HCT116 (cell line): ENCODE measurements around the gene ACTN4. TPM values are rescaled to one million over a fixed set of nuclear protein-coding genes. Genes with fewer than 3 reads are reported as not detected.
A peak's percentile ranks its signal among the peaks of the same experiment; 100 is the strongest.

Experiments used
- ATAC-seq: fragments of 200-7000 bp; cut with Tn5 transposase; 2 replicates; pipeline ENCODE4 v1.9.1; 2020; ENCODE audit warnings: mild to moderate bottlenecking, moderate library complexity
- BruUV-seq: library from RNA; stranded (reverse); fragments of 400-500 nt; replicated peaks from 2 replicates; lab custom pipeline; 2021; lab: Mats Ljungman, UMichigan
- CTCF ChIA-PET: fragments of 300-600 bp; sonication (Branson Sonifier 250); formaldehyde crosslinking; loops from one replicate; lab custom pipeline; 2021; ENCODE audit warnings: antibody characterized with exemption; lab: Charles Lee
- POLR2A ChIA-PET: fragments of 300-600, 350-600 bp; sonication (Branson Sonifier 250); formaldehyde crosslinking; loops from one replicate; lab custom pipeline; 2021; ENCODE audit warnings: antibody characterized with exemption; lab: Charles Lee
- RAD21 ChIA-PET, 2 experiments: fragments of 300-600 bp; sonication (Branson Sonifier 250); formaldehyde crosslinking; loops; one replicate each; lab custom pipeline; 2023; ENCODE audit warnings: low total read pairs in 2 of 2; ENCODE audit not compliant: uncharacterized antibody in 2 of 2, unreplicated experiment in 2 of 2, low non-redundant PET in 1 of 2; lab: Charles Lee
- DNase-seq: peaks from one replicate; pipeline ENCODE4 v3.0.0-alpha.2; 2010; ENCODE audit warnings: low read depth, low spot score
- H2AFZ ChIP-seq: fragments of 200-600 bp; shearing (Covaris generic), sonication (generic); 2 replicates; pipeline ENCODE4 v1.6.1; 2017; ENCODE audit warnings: low read depth, mixed run types, mixed read lengths, antibody characterized with exemption, low read length; ENCODE audit not compliant: poor library complexity, severe bottlenecking
- H3K27ac ChIP-seq: 2 replicates; pipeline ENCODE4 v1.5.1; 2012; ENCODE audit warnings: low read depth, low read length
- H3K27me3 ChIP-seq: fragments of 200-600 bp; sonication (generic); 2 replicates; pipeline ENCODE4 v1.6.1; 2016; ENCODE audit warnings: mixed run types, low read length, mixed read lengths; ENCODE audit not compliant: insufficient read depth
- H3K36me3 ChIP-seq, 2 experiments: fragments of 200-500 bp in 1 of 2; fragments of 200-600 bp in 1 of 2; sonication (Bioruptor generic) in 1 of 2; sonication (generic) in 1 of 2; 2 replicates each; pipeline versions ENCODE4 v1.5.1 to v1.6.1; 2014 to 2016; ENCODE audit warnings: low read length in 2 of 2, inconsistent platforms in 1 of 2, mixed read lengths in 1 of 2, mixed run types in 1 of 2; ENCODE audit not compliant: insufficient read depth in 2 of 2, control insufficient read depth in 1 of 2
- H3K4me1 ChIP-seq, 2 experiments: fragments of 200-600 bp in 1 of 2; sonication (generic) in 1 of 2; 2 replicates each; pipeline versions ENCODE4 v1.5.1 to v1.6.1; 2012 to 2017; ENCODE audit warnings: low read length in 2 of 2, inconsistent platforms in 1 of 2, mild to moderate bottlenecking in 1 of 2, mixed read lengths in 1 of 2, mixed run types in 1 of 2, moderate library complexity in 1 of 2; ENCODE audit not compliant: insufficient read depth in 2 of 2, control insufficient read depth in 1 of 2
- H3K4me2 ChIP-seq: fragments of 200-600 bp; sonication (generic); 2 replicates; pipeline ENCODE4 v1.6.1; 2017; ENCODE audit warnings: mixed run types, low read length, mixed read lengths
- H3K4me3 ChIP-seq, 2 experiments: fragments of 200-600 bp in 1 of 2; sonication (generic) in 1 of 2; replicated peaks in 1 of 2; 2 replicates each; pipeline ENCODE4 v1.5.1; 2011 to 2016; ENCODE audit warnings: low read length in 2 of 2, control low read depth in 1 of 2, low read depth in 1 of 2, mild to moderate bottlenecking in 1 of 2, mixed read lengths in 1 of 2, mixed run types in 1 of 2
- H3K79me2 ChIP-seq: fragments of 200-600 bp; sonication (generic); 2 replicates; pipeline ENCODE4 v1.6.1; 2017; ENCODE audit warnings: mild to moderate bottlenecking, mixed run types, low read length, moderate library complexity, mixed read lengths; ENCODE audit not compliant: insufficient read depth
- H3K9ac ChIP-seq: fragments of 200-600 bp; sonication (generic); 2 replicates; pipeline ENCODE4 v1.6.1; 2016; ENCODE audit warnings: low read length, mixed read lengths
- H3K9me2 ChIP-seq: fragments of 200-600 bp; sonication (generic), shearing (Covaris generic); 2 replicates; pipeline ENCODE4 v1.6.1; 2017; ENCODE audit warnings: mixed run types, mild to moderate bottlenecking, moderate library complexity; ENCODE audit not compliant: insufficient read depth
- H3K9me3 ChIP-seq, 2 experiments: fragments of 200-500 bp in 1 of 2; fragments of 200-600 bp in 1 of 2; sonication (Bioruptor generic) in 1 of 2; sonication (generic) in 1 of 2; 2 replicates each; pipeline ENCODE4 v1.6.1; 2014 to 2017; ENCODE audit warnings: low read length in 2 of 2, mixed read lengths in 2 of 2, inconsistent platforms in 1 of 2, low read depth in 1 of 2, mild to moderate bottlenecking in 1 of 2, mixed run types in 1 of 2, moderate library complexity in 1 of 2; ENCODE audit not compliant: control insufficient read depth in 1 of 2, insufficient read depth in 1 of 2
- H4K20me1 ChIP-seq: fragments of 200-600 bp; sonication (generic), shearing (Covaris generic); 2 replicates; pipeline ENCODE4 v1.6.1; 2017; ENCODE audit warnings: mixed run types, mild to moderate bottlenecking, moderate library complexity; ENCODE audit not compliant: insufficient read depth
- CTCF ChIP-seq, 3 experiments: fragments of 200-600 bp in 1 of 3; sonication (generic) in 1 of 3; IDR thresholded peaks in 2 of 3; conservative IDR thresholded peaks in 1 of 3; 2 replicates each; pipeline ENCODE4 v1.5.1; 2012 to 2017; ENCODE audit warnings: low read depth in 2 of 3, low read length in 2 of 3, antibody characterized with exemption in 1 of 3, borderline replicate concordance in 1 of 3, control low read depth in 1 of 3, mild to moderate bottlenecking in 1 of 3, mixed read lengths in 1 of 3, mixed run types in 1 of 3, moderate library complexity in 1 of 3; ENCODE audit not compliant: insufficient read depth in 1 of 3
- EGR1 ChIP-seq: IDR thresholded peaks from 2 replicates; pipeline ENCODE4 v1.6.1; 2012; ENCODE audit warnings: low read depth
- ELF1 ChIP-seq: IDR thresholded peaks from 2 replicates; pipeline ENCODE4 v1.6.1; 2012; ENCODE audit warnings: low read depth, borderline replicate concordance
- EZH2 ChIP-seq: fragments of 200-600 bp; sonication (generic); IDR thresholded peaks from 2 replicates; pipeline ENCODE4 v1.6.1; 2017; ENCODE audit warnings: antibody characterized with exemption, mixed run types
- EZH2phosphoT487 ChIP-seq: fragments of 200-600 bp; IDR thresholded peaks from 2 replicates; pipeline ENCODE4 v1.6.1; 2018; ENCODE audit warnings: antibody characterized with exemption, borderline replicate concordance
- FOSL1 ChIP-seq: IDR thresholded peaks from 2 replicates; pipeline ENCODE4 v1.6.1; 2012; ENCODE audit warnings: low read depth
- JUND ChIP-seq: IDR thresholded peaks from 2 replicates; pipeline ENCODE4 v1.6.1; 2012
- MAX ChIP-seq: IDR thresholded peaks from 2 replicates; pipeline ENCODE4 v1.6.1; 2012
- POLR2A ChIP-seq: IDR thresholded peaks from 2 replicates; pipeline ENCODE4 v1.7.0; 2011; ENCODE audit warnings: borderline replicate concordance; ENCODE audit not compliant: insufficient read depth, insufficient read length; ENCODE audit errors: extremely low read depth
- POLR2AphosphoS5 ChIP-seq: IDR thresholded peaks from 2 replicates; pipeline ENCODE4 v1.6.1; 2011; ENCODE audit warnings: mild to moderate bottlenecking, low read depth, low read length, moderate library complexity
- RAD21 ChIP-seq: IDR thresholded peaks from 2 replicates; pipeline ENCODE4 v1.6.1; 2012; ENCODE audit warnings: low read depth, mild to moderate bottlenecking
- REST ChIP-seq: IDR thresholded peaks from 2 replicates; pipeline ENCODE4 v1.6.1; 2012; ENCODE audit warnings: low read depth
- SIN3A ChIP-seq: IDR thresholded peaks from 2 replicates; pipeline ENCODE4 v1.6.1; 2012; ENCODE audit warnings: low read depth
- SP1 ChIP-seq: IDR thresholded peaks from 2 replicates; pipeline ENCODE4 v1.6.1; 2012; ENCODE audit warnings: low read depth
- SRF ChIP-seq: IDR thresholded peaks from 2 replicates; pipeline ENCODE4 v1.6.1; 2012; ENCODE audit warnings: low read depth
- ZFX ChIP-seq: fragments of 450-650 bp; IDR thresholded peaks from 2 replicates; pipeline ENCODE4 v1.6.1; 2017
- ZNF274 ChIP-seq: fragments of 200-500 bp; sonication (Bioruptor generic); IDR thresholded peaks from 2 replicates; pipeline ENCODE4 v1.6.1; 2014; ENCODE audit warnings: mild to moderate bottlenecking, low read depth, low read length, inconsistent platforms
- intact Hi-C: fragments of 100-400 bp; cut with micrococcal nuclease; formaldehyde crosslinking; loops from 2 replicates; pipeline ENCODE4 v1.10.0; 2022
- total RNA-seq: library from RNA; stranded (reverse); gene quantifications from one replicate; pipeline ENCODE4 v1.2.1, GENCODE V29; 2021; ENCODE audit not compliant: unreplicated experiment

ACTN4 gene
- total RNA-seq, 1 experiment from 2014 or later: 651 TPM

GRCh38 chr19:38697197-38697596 lies 49.7 kb downstream of the ACTN4 start:
- DNase-seq (no peak), ATAC-seq (no peak)
- H4K20me1 ChIP-seq: no peaks in the 10 kb centered on the region
- no peaks in the 10 kb centered on the region for H3K9me3 ChIP-seq
- no peak overlapping the region for H3K4me3 ChIP-seq
- intact Hi-C loops: no loop called here
- ChIA-PET CTCF (no interaction called here), RAD21 (no interaction called here), POLR2A (no interaction called here)
- no TSS peak for BruUV-seq
- H3K36me3 ChIP-seq: peaks cover 8 to 63% of the 10 kb centered on the region in 2 experiments; a peak in 2 of 4 replicates
- TF ChIP-seq POLR2AphosphoS5 (no peak), REST (no peak), ZFX (no peak), SRF (no peak), MAX (no peak)
- H3K27ac ChIP-seq: peak overlapping the region; percentile 13; the same call in 1 of the 2 replicates
- peaks cover 100% of the 10 kb centered on the region for H3K79me2 ChIP-seq
- H3K9ac ChIP-seq: peak overlapping the region; percentile 32
- H2AFZ ChIP-seq: no peak overlapping the region
- no peaks in the 10 kb centered on the region for H3K9me2 ChIP-seq
- H3K27me3 ChIP-seq: no peaks in the 10 kb centered on the region
- H3K4me1 ChIP-seq: peaks cover 25 to 60% of the 10 kb centered on the region in 2 experiments
- H3K4me2 ChIP-seq: no peak overlapping the region

- H4K20me1 ChIP-seq: no peaks in the 10 kb centered on the region
- DNase-seq: no peak
- CTCF ChIA-PET: no interaction called here
- no peak overlapping the region for H2AFZ ChIP-seq
- H3K9ac ChIP-seq: 0 out of 2 replicates have a peak overlapping the region, but pooled peaks have one; percentile 7
- no peaks in the 10 kb centered on the region for H3K27me3 ChIP-seq
- no peak overlapping the region for H3K4me3 ChIP-seq
- H3K27ac ChIP-seq: peak overlapping the region; percentile 13; the same call in 1 of the 2 replicates
- POLR2A ChIA-PET: no interaction called here
- H3K9me3 ChIP-seq: no peaks in the 10 kb centered on the region
- ATAC-seq: no peak
- intact Hi-C loops: no loop called here
- H3K9me2 ChIP-seq: no peaks in the 10 kb centered on the region
- no TSS peak for BruUV-seq
- H3K79me2 ChIP-seq: peaks cover 100% of the 10 kb centered on the region
- RAD21 ChIA-PET: no interaction called here
- H3K36me3 ChIP-seq: peaks cover 8 to 68% of the 10 kb centered on the region in 2 experiments; a peak in 3 of 4 replicates
- H3K4me2 ChIP-seq: no peak overlapping the region
- H3K4me1 ChIP-seq: peaks cover 21 to 56% of the 10 kb centered on the region in 2 experiments
- no peak for TF ChIP-seq EGR1
- no peak for TF ChIP-seq SIN3A
- no peak for TF ChIP-seq SP1
- no peak for TF ChIP-seq ELF1
- TF ChIP-seq ZFX: no peak; the same call in 1 of the 2 replicates
- TF ChIP-seq POLR2A: no peak
- TF ChIP-seq JUND: no peak
- no peak for TF ChIP-seq RAD21
- TF ChIP-seq CTCF (IDR thresholded peaks at IDR 0.05 in 2 of 3, conservative IDR thresholded peaks at IDR 0.05 in 1 of 3; ENCODE audit: borderline replicate concordance in 1 of 3, insufficient read depth in 1 of 3, low read depth in 2 of 3, low read length in 2 of 3): no peak
- TF ChIP-seq FOSL1: no peak
- TF ChIP-seq SRF: no peak
- TF ChIP-seq ZNF274: no peak
- no peak for TF ChIP-seq EZH2phosphoT487
- no peak for TF ChIP-seq EZH2
- TF ChIP-seq MAX: no peak
Measured at GRCh38 chr19:38697641-38698071, 50.2 kb downstream of the ACTN4 start.
